GM21723 (cell line): ENCODE results near the gene CCNB2.
"Not testable (repeated sequence)": the region's sequence is repeated elsewhere in the genome, so short reads cannot be mapped to it uniquely, and the experiment has no call there.

ENCODE experiments used
- ATAC-seq: cut with Tn5 transposase; IDR thresholded peaks from one replicate; pipeline ENCODE4 v1.9.1; 2021; ENCODE audit warnings: mild to moderate bottlenecking, moderate library complexity; ENCODE audit not compliant: unreplicated experiment

CCNB2 gene

DNA sequence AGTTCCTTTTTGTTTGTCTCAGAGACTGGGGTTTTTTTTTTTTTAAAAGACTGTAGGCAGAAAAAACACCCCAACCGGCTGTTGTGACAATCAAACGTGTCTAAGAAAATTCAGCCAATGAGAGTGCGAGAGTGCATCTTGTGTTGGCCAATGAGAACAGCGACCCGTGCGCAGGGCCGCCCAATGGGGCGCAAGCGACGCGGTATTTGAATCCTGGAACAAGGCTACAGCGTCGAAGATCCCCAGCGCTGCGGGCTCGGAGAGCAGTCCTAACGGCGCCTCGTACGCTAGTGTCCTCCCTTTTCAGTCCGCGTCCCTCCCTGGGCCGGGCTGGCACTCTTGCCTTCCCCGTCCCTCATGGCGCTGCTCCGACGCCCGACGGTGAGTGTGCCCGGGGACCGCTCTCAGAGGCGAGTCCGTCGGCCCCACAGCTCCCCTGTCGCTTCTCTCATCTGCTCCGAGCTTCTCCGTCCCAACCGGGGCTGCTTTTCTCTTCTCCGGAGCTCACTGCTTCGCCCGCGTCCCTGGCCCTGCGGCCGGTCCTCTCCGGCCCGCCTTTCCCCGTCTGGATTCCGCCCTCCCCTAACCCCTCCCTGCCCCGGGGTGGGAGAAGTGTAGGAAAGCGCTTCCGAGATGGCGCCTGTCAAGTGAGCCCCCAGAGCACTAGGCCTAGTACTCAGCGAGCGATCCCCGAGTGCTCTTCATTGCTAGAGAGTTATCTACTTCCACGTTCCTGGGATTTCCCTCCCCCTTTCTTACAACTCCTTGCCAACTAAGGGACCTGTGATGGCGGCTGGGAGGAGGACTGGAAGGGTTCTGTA, at the start of gene CCNB2:
Gene CCNB2 (plus strand): TSS at position 235 of the 821 bp plus-strand sequence. CDS start 123 bp downstream, at position 358.
- peak; percentile 96 for ATAC-seq

- no peak for ATAC-seq
Measured at GRCh38 chr15:59059076-59059597, 45.8 kb upstream of the CCNB2 start.

DNA sequence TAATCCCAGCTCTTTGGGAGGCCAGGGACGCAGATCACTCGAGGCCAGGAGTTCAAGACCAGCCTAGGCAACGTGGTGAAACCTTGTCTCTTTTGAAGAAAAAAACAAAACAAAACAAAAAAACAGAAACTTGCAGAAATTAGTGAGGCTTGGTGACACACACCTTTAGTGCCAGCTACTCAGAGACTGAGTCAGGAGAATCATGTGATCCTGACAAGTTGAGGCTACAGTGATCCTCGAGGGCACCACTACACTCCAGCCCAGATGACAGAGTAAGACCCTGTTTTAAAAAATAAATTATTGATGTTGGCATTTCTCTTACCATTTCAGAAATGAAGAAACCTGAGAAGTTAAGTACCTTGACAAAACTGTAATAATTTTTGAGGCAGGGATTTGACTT, 44.6 kb upstream of the CCNB2 start:
- ATAC-seq: no peak

- no peak for ATAC-seq
Measured at GRCh38 chr15:59063042-59063441, 41.9 kb upstream of the CCNB2 start.

DNA sequence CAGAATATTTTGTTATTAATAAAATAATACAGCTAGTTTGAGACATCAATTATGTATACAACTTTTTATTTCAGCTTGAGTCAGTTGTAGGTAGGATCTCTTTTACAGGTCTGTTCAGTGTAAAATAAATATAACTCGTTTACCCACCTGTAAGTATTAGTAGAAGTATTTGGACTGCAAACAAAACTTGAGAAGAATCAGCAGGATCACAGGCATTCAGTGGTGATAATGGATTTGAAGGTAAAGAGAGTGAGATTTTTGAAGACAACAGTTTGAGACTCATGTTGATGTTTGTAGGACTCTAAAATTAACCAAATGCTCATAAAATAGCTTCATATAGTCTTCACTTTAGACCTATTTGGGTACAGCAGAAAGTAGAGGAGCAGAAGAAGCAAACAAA, 35.5 kb upstream of the CCNB2 start:
- ATAC-seq: no peak

DNA sequence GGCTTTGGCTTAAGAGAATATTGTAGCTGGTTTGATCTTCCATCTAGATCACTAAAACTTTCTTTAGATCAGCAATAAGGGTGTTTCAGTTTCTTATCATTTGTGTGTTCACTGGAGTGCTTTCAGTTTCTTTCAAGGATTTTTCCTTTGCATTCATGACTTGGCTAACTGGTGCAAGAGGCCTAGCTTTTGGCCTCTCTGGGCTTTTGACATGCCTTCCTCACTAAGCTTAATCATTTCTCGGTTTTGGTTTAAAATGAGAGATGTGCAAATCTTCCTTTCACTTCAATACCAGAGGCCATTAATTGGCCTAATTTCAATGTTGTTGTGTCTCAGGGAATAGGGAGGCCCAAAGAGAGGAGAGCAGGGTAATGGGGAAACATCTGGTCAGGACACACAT, 30.3 kb upstream of the CCNB2 start:
- no peak for ATAC-seq

GRCh38 chr15:59087731-59088130, 17.2 kb upstream of the CCNB2 start:
- ATAC-seq: no peak

DNA sequence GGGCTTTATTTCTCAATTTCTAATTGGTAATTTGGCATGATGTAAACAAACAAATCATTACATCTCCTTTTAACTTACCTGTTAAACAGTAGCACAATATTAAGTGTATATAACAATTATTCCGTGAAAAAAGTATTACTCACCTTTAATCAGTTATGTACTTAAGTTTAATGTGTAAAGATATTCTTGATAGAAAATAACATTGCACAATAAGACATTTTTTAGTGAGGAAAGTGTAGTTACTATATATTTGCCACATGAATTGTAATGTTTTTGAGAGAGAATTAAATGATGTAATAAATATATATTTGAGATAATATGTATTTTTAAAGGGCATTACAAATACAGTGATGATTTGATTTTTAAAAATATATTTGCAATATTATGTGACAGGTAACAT, 10.9 kb upstream of the CCNB2 start:
- no peak for ATAC-seq

- ATAC-seq: no peak
Measured at GRCh38 chr15:59096429-59096828, 8.5 kb upstream of the CCNB2 start.

DNA sequence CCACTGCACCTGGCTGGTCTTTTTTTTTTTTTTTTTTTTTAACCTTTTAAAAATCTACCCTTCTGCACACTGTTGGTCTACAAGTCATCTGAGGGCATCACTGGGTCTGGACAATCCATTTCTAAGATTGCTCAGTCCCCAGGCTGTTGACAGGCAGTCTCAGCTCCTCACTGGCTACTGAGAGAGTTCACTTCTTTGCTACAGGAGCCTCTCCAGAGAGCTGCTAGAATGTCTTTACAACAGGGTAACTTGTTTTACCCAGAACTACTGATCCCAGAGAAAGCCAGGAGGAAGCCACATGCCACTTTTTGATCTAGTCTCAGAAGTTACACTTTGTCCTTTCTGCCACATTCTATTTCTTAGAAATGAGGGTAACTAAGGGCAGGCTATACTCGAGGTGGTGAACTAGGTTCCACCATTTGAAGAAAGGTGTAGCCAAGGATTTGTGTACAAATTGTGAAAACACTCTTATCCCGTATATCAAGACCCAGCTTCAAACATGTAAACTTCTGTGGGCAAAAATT, 5.7 kb upstream of the CCNB2 start:
- no peak for ATAC-seq

- peak; percentile 27 for ATAC-seq
Measured at GRCh38 chr15:59104602-59104911, 389 bp upstream of the CCNB2 start.

DNA sequence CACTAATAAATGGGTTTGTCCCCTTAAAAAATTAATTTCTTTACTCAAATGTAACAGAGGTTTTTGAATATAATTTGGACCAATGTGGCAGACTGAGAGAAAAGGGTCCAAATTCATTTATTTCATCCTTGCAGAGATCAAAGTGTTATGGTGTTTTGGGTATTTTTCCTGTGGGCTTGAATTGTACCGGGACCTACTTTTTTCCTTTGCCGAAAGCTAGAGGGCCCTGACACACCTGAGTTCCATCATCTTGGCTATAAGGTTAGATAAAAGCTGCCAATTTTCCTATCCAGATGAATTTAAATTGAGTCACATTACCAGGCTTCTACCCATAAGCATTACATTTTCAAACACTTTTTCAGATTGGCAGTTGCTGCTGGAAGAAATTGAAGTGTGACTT, 908 bp downstream of the CCNB2 start:
- ATAC-seq: no peak

DNA sequence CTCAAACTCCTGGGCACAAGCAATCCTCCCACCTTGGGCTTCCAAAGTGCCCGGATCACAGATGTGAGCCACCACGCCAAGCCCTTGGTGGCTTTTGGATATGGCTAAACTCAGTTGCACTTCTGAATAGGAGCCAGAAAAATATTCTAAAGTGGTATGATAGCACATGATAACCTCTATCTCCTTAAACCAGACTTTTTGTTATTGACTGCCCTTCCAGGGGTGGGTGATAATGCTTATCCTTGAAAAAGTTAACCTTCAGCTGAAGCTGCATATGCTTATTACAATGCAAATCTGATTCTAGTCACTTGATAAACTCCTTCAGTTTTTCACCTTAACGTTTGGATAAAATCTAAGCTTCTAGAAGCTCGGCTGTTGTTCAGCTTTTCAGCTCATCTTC, 6.3 kb downstream of the CCNB2 start:
- no peak for ATAC-seq

DNA sequence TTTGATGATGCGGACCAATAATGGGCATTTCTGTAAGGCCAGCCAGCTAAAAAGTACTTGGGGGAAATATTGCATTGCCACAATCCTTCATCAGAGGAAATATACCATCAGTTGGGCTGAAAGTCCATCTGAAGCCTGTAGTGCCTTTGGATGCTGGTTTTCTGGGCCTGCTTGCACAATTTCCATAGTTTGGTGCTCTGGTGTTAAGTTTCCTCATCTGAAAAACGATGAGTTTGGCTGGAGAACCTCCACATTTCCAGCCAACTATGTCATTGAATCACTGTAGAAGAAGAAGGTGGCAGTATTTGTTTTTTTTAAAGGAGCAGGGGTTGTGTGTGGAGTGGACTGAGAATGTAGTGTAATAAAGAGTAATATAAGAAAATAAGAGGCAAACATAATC, 10.1 kb downstream of the CCNB2 start:
- no peak for ATAC-seq

GRCh38 chr15:59116141-59116540, 11.2 kb downstream of the CCNB2 start:
- ATAC-seq: no peak

- ATAC-seq: no peak
Measured at GRCh38 chr15:59116771-59117170, 11.8 kb downstream of the CCNB2 start.

GRCh38 chr15:59119625-59120024, 14.7 kb downstream of the CCNB2 start:
- no peak for ATAC-seq

DNA sequence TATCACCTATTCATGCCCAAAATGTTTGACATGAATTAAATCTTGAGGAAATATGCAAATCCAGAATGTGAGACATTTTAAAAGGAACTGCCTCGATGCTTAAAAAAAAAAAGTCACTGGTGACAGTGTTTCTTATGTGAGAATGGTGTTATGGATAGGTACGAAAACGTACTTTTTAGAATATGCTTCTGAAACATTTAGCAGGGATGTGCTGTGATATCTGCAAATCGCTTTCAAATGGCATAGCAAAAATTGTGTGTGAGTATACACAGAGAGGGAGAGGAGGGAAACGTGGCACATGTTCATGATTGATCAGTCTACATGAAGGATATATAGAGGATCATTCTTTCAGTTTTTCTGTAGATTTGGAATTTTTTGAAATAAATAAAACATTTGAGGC, 16.0 kb downstream of the CCNB2 start:
- no peak for ATAC-seq

- ATAC-seq: no peak
Measured at GRCh38 chr15:59124261-59124660, 19.3 kb downstream of the CCNB2 start.

DNA sequence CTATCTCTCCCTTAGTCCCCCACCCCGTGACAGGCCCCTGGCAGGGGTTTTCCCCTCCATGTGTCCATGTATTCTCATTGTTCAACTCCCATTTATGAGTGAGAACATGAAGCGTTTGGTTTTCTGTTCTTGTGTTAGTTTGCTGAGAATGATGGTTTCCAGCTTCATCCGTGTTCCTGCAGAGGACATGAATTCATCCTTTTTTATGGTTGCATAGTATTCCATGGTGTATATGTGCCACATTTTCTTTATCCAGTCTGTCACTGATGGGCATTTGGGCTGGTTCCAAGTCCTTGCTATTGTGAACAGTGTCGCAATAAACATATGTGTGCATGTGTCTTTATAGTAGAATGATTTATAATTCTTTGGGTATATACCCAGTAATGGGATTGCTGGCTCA, 20.7 kb downstream of the CCNB2 start:
- ATAC-seq: not testable (repeated sequence)

- ATAC-seq: not testable (repeated sequence)
Measured at GRCh38 chr15:59127255-59127654, 22.3 kb downstream of the CCNB2 start.

DNA sequence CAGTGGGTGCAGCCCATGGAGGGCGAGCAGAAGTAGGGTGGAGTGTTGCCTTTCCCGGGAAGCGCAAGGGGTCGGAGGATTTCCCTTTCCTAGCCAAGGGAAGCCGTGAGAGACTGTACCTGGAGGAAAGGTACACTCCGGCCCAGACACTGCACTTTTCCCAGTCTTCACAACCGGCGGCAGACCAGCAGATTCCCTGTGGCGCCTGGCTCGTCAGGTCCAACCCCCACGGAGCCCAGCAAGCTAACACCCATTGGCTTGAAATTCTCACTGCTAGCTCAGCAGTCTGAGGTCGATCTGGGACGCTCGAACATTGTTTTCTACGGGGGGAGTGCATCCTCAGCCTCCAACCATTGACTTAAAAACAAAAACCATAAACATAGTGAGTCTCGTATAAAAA, 26.5 kb downstream of the CCNB2 start:
- no peak for ATAC-seq
